PFSK-1 (cell line): Measurements from ENCODE around the gene DNAH8.

Experiments used
- POLR2AphosphoS5 ChIP-seq: IDR thresholded peaks from 2 replicates; pipeline ENCODE4 v1.6.1; 2012; ENCODE audit warnings: low read depth, mild to moderate bottlenecking, control low read depth, low read length, moderate library complexity
- REST ChIP-seq, 2 experiments: IDR thresholded peaks; 2 replicates each; pipeline versions ENCODE4 v1.6.1 to v1.8.0; 2011 to 2012; ENCODE audit warnings: low read depth in 2 of 2, low read length in 2 of 2, control low read depth in 1 of 2, inconsistent platforms in 1 of 2, mild to moderate bottlenecking in 1 of 2, moderate library complexity in 1 of 2; ENCODE audit not compliant: insufficient read depth in 1 of 2

- TF ChIP-seq POLR2AphosphoS5 = no peak
- no peak for TF ChIP-seq REST (IDR thresholded peaks at IDR 0.05; ENCODE audit: insufficient read depth in 1 of 2, low read depth in 2 of 2, low read length in 2 of 2)
Observed at GRCh38 chr6:38695227-38695900, 19.7 kb upstream of the DNAH8 start.
